ENCODE data around the gene SIRT5. TPM values are rescaled to one million over a fixed set of nuclear protein-coding genes. Genes with fewer than 3 reads are reported as not detected.

SIRT5 gene
- total and polyA plus RNA-seq, 2 donors (not counting 1 experiment from before 2014, with no cell fraction given): 8.1 to 16.3 TPM

DNA sequence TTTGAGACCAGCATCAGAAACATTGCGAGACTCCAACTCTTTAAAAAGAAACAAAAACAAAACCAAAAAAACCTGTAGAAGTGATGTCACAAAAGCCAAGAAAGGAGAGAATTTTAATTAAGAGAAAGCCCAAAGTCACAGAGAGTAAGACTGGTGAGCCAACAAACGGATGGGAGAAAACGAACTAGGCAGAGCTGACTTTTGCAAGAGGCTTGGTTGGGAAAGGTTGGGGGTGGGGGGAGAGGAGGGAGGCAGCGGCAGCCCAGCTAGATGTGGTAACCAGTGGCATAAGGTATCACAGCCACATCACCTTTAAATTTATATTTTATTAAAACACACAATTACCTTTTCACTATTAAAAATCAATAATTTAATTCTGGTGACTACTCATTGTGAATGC is 64.2 kb downstream of the SIRT5 start:
- Histone ChIP-seq H3K27ac (ENCODE audit: low read length in 2 of 2) (no peak overlapping the region), H3K36me3 (replicated peaks in 1 of 2; ENCODE audit: control extremely low read depth in 1 of 2, control insufficient read depth in 1 of 2, extremely low read depth in 1 of 2, insufficient read depth in 2 of 2, low read length in 1 of 2) (peaks cover 0 to 44% of the 10 kb centered on the region in 2 experiments), H3K4me2 (replicated peaks; ENCODE audit: low read depth, low read length, poor library complexity, severe bottlenecking) (no peak overlapping the region), H3K79me2 (ENCODE audit: control insufficient read depth, insufficient read depth, low read length) (no peaks in the 10 kb centered on the region), H3K4me1 (ENCODE audit: control insufficient read depth in 2 of 2, insufficient read depth in 2 of 2, low read length in 2 of 2) (no peaks in the 10 kb centered on the region), H3K9ac (ENCODE audit: low read length) (no peak overlapping the region), H2AFZ (ENCODE audit: insufficient read depth, low read depth, low read length, poor library complexity, severe bottlenecking) (no peak overlapping the region), H3K9me3 (ENCODE audit: control extremely low read depth in 1 of 3, control insufficient read depth in 2 of 3, insufficient read depth in 1 of 3, low read length in 2 of 3) (no peaks in the 10 kb centered on the region), H4K20me1 (ENCODE audit: control insufficient read depth, insufficient read depth, low read length, poor library complexity, severe bottlenecking) (no peaks in the 10 kb centered on the region), H3K27me3 (replicated peaks in 1 of 4; ENCODE audit: control extremely low read depth in 1 of 4, control insufficient read depth in 3 of 4, insufficient read depth in 4 of 4, low read length in 3 of 4) (no peaks in the 10 kb centered on the region), H3K4me3 (ENCODE audit: control extremely low read depth in 1 of 5, extremely low read depth in 1 of 5, insufficient read depth in 1 of 5, low read depth in 2 of 5, low read length in 4 of 5) (no peak overlapping the region)
- no peak for ATAC-seq (ENCODE audit: low read depth)
- intact Hi-C loops (cut with micrococcal nuclease): no loop called here
- Mint-ChIP-seq H3K27ac (no peak overlapping the region), H3K9me3 (ENCODE audit: insufficient read depth) (no peaks in the 10 kb centered on the region), H3K4me3 (no peak overlapping the region), H3K27me3 (no peaks in the 10 kb centered on the region), H3K4me1 (peaks cover 10% of the 10 kb centered on the region)
- no peak for DNase-seq
- no peak for TF ChIP-seq EZH2 (IDR thresholded peaks at IDR 0.05; ENCODE audit: borderline replicate concordance, insufficient read depth, low read depth, low read length, poor library complexity, severe bottlenecking)
- TF ChIP-seq, protein P1, sequence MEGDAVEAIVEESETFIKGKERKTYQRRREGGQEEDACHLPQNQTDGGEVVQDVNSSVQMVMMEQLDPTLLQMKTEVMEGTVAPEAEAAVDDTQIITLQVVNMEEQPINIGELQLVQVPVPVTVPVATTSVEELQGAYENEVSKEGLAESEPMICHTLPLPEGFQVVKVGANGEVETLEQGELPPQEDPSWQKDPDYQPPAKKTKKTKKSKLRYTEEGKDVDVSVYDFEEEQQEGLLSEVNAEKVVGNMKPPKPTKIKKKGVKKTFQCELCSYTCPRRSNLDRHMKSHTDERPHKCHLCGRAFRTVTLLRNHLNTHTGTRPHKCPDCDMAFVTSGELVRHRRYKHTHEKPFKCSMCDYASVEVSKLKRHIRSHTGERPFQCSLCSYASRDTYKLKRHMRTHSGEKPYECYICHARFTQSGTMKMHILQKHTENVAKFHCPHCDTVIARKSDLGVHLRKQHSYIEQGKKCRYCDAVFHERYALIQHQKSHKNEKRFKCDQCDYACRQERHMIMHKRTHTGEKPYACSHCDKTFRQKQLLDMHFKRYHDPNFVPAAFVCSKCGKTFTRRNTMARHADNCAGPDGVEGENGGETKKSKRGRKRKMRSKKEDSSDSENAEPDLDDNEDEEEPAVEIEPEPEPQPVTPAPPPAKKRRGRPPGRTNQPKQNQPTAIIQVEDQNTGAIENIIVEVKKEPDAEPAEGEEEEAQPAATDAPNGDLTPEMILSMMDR (IDR thresholded peaks at IDR 0.05): no peak
- WGBS (ENCODE audit: insufficient coverage): 94% methylated on average over 2 of the region's 4 CpGs
- CTCF ChIA-PET: interaction anchor here (1.4 kb wide), 1 partner anchor 11 kb away, joined by 3 read pairs; no protein-coding TSS in a partner anchor
- POLR2A ChIA-PET: no interaction called here

DNA sequence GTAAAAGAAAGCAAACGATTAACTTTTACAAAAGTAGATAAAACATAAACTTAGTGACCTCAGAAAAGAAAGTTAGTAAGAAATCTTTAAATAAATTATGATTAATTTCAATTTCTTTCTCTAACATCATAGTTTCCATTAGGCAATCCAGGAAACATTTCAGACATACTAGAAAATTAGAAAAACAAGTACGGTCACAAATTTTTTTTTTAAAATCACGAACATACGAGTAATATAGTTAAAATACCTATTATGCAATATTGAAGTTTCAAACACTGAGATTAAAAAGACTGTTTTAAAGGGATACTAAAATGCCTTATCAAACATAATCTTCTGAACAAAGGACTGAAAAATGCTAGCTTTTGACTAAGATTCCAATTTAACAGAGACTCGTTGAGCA is 66.9 kb downstream of the SIRT5 start:
- H3K9me3 ChIP-seq (ENCODE audit: control extremely low read depth in 1 of 3, control insufficient read depth in 2 of 3, insufficient read depth in 1 of 3, low read length in 2 of 3): no peaks in the 10 kb centered on the region
- no CpG with 5 or more reads among the region's 5 CpGs for WGBS (ENCODE audit: insufficient coverage)
- intact Hi-C loops (cut with micrococcal nuclease): no loop called here
- no peaks in the 10 kb centered on the region for H3K27me3 ChIP-seq (replicated peaks in 1 of 4; ENCODE audit: control extremely low read depth in 1 of 4, control insufficient read depth in 3 of 4, insufficient read depth in 4 of 4, low read length in 3 of 4)
- H3K4me2 ChIP-seq (replicated peaks; ENCODE audit: low read depth, low read length, poor library complexity, severe bottlenecking): no peak overlapping the region
- ATAC-seq (ENCODE audit: low read depth) (no peak), DNase-seq (no peak)
- H2AFZ ChIP-seq (ENCODE audit: insufficient read depth, low read depth, low read length, poor library complexity, severe bottlenecking): no peak overlapping the region
- peaks cover 5% of the 10 kb centered on the region for H3K4me1 Mint-ChIP-seq
- H3K27ac Mint-ChIP-seq: no peak overlapping the region
- H3K27ac ChIP-seq (ENCODE audit: low read length in 2 of 2): no peak overlapping the region
- TF ChIP-seq, protein P1 (IDR thresholded peaks at IDR 0.05): no peak
- no peak for TF ChIP-seq EZH2 (IDR thresholded peaks at IDR 0.05; ENCODE audit: borderline replicate concordance, insufficient read depth, low read depth, low read length, poor library complexity, severe bottlenecking)
- ChIA-PET POLR2A (no interaction called here), CTCF (no interaction called here)
- H3K4me3 ChIP-seq (ENCODE audit: control extremely low read depth in 1 of 5, extremely low read depth in 1 of 5, insufficient read depth in 1 of 5, low read depth in 2 of 5, low read length in 4 of 5): no peak overlapping the region
- H3K9ac ChIP-seq (ENCODE audit: low read length): no peak overlapping the region
- no peaks in the 10 kb centered on the region for H3K4me1 ChIP-seq (ENCODE audit: control insufficient read depth in 2 of 2, insufficient read depth in 2 of 2, low read length in 2 of 2)
- H4K20me1 ChIP-seq (ENCODE audit: control insufficient read depth, insufficient read depth, low read length, poor library complexity, severe bottlenecking): no peaks in the 10 kb centered on the region
- no peak overlapping the region for H3K4me3 Mint-ChIP-seq
- H3K36me3 ChIP-seq (replicated peaks in 1 of 2; ENCODE audit: control extremely low read depth in 1 of 2, control insufficient read depth in 1 of 2, extremely low read depth in 1 of 2, insufficient read depth in 2 of 2, low read length in 1 of 2): peaks cover 1 to 36% of the 10 kb centered on the region in 2 experiments
- no peaks in the 10 kb centered on the region for H3K27me3 Mint-ChIP-seq
- H3K79me2 ChIP-seq (ENCODE audit: control insufficient read depth, insufficient read depth, low read length): peaks cover 4% of the 10 kb centered on the region
- H3K9me3 Mint-ChIP-seq (ENCODE audit: insufficient read depth): no peaks in the 10 kb centered on the region

Measured in B cell (primary cell).